IPS-15b (cell line): ENCODE data around the gene TAS1R3.

Experiments used
- H3K27me3 ChIP-seq: one replicate; pipeline ENCODE4 v1.6.1; 2013; ENCODE audit warnings: low read length; ENCODE audit not compliant: control insufficient read depth, insufficient read depth
- H3K36me3 ChIP-seq: one replicate; pipeline ENCODE4 v1.6.1; 2013; ENCODE audit warnings: low read length; ENCODE audit not compliant: control insufficient read depth, insufficient read depth
- H3K4me1 ChIP-seq: one replicate; pipeline ENCODE4 v1.6.1; 2013; ENCODE audit warnings: mild to moderate bottlenecking, low read length; ENCODE audit not compliant: control insufficient read depth, insufficient read depth
- H3K4me3 ChIP-seq: one replicate; pipeline ENCODE4 v1.5.1; 2013; ENCODE audit warnings: low read depth, low read length
- H3K9ac ChIP-seq: one replicate; pipeline ENCODE4 v1.6.1; 2013; ENCODE audit warnings: low read depth, mild to moderate bottlenecking, low read length
- H3K9me3 ChIP-seq: one replicate; pipeline ENCODE4 v1.6.1; 2013; ENCODE audit warnings: mild to moderate bottlenecking, low read length; ENCODE audit not compliant: control insufficient read depth, insufficient read depth

The TAS1R3 gene

GRCh38 chr1:1307261-1307922, 23.7 kb upstream of the TAS1R3 start:
- Histone ChIP-seq H3K4me3 (peak overlapping the region; percentile 64), H3K9ac (no peak overlapping the region), H3K27me3 (no peaks in the 10 kb centered on the region), H3K4me1 (peaks cover 7% of the 10 kb centered on the region), H3K36me3 (peaks cover 28% of the 10 kb centered on the region), H3K9me3 (no peaks in the 10 kb centered on the region)

- Histone ChIP-seq H3K27me3 (no peaks in the 10 kb centered on the region), H3K4me3 (peak within 1 kb of the TSS; percentile 70), H3K4me1 (peaks cover 7% of the 10 kb centered on the region), H3K9me3 (no peaks in the 10 kb centered on the region), H3K36me3 (peaks cover 36% of the 10 kb centered on the region), H3K9ac (peak within 1 kb of the TSS; percentile 70)
Measured at GRCh38 chr1:1307923-1308755, 22.9 kb upstream of the TAS1R3 start, which contains the start of the genes ACAP3 and PUSL1. Gene ACAP3 (minus strand): TSS chr1:1307930. CDS start chr1:1307815, 115 bp downstream. Gene PUSL1 (plus strand): TSS chr1:1308597. CDS start chr1:1308644, 47 bp downstream.

GRCh38 chr1:1308756-1309250, 22.3 kb upstream of the TAS1R3 start:
- peaks cover 42% of the 10 kb centered on the region for H3K36me3 ChIP-seq
- no peaks in the 10 kb centered on the region for H3K9me3 ChIP-seq
- H3K9ac ChIP-seq: peak overlapping the region; percentile 70
- no peaks in the 10 kb centered on the region for H3K27me3 ChIP-seq
- peaks cover 7% of the 10 kb centered on the region for H3K4me1 ChIP-seq
- H3K4me3 ChIP-seq: peak overlapping the region; percentile 68

- H3K36me3 ChIP-seq: peaks cover 48% of the 10 kb centered on the region
- H3K27me3 ChIP-seq: no peaks in the 10 kb centered on the region
- H3K9ac ChIP-seq: peak overlapping the region; percentile 70
- peaks cover 7% of the 10 kb centered on the region for H3K4me1 ChIP-seq
- no peaks in the 10 kb centered on the region for H3K9me3 ChIP-seq
- H3K4me3 ChIP-seq: peak overlapping the region; percentile 68
Measured at GRCh38 chr1:1309251-1310108, 21.6 kb upstream of the TAS1R3 start.

GRCh38 chr1:1310109-1310385, 21.0 kb upstream of the TAS1R3 start:
- peaks cover 7% of the 10 kb centered on the region for H3K4me1 ChIP-seq
- H3K27me3 ChIP-seq: no peaks in the 10 kb centered on the region
- no peak overlapping the region for H3K4me3 ChIP-seq
- no peaks in the 10 kb centered on the region for H3K9me3 ChIP-seq
- H3K9ac ChIP-seq: peak overlapping the region; percentile 37
- H3K36me3 ChIP-seq: peaks cover 54% of the 10 kb centered on the region

- H3K36me3 ChIP-seq: peaks cover 56% of the 10 kb centered on the region
- H3K4me1 ChIP-seq: peaks cover 8% of the 10 kb centered on the region
- H3K9ac ChIP-seq: peak overlapping the region; percentile 37
- no peak overlapping the region for H3K4me3 ChIP-seq
- H3K27me3 ChIP-seq: no peaks in the 10 kb centered on the region
- no peaks in the 10 kb centered on the region for H3K9me3 ChIP-seq
Measured at GRCh38 chr1:1310476-1311053, 20.5 kb upstream of the TAS1R3 start.

GRCh38 chr1:1311107-1312104, 19.7 kb upstream of the TAS1R3 start:
- Histone ChIP-seq H3K9me3 (no peaks in the 10 kb centered on the region), H3K4me3 (no peak overlapping the region), H3K9ac (no peak overlapping the region), H3K4me1 (peaks cover 6% of the 10 kb centered on the region), H3K27me3 (no peaks in the 10 kb centered on the region), H3K36me3 (peaks cover 56% of the 10 kb centered on the region)

GRCh38 chr1:1312450-1313314, 18.4 kb upstream of the TAS1R3 start:
- H3K36me3 ChIP-seq: peaks cover 56% of the 10 kb centered on the region
- H3K9me3 ChIP-seq: no peaks in the 10 kb centered on the region
- H3K27me3 ChIP-seq: no peaks in the 10 kb centered on the region
- H3K4me1 ChIP-seq: peaks cover 6% of the 10 kb centered on the region
- H3K9ac ChIP-seq: no peak overlapping the region
- H3K4me3 ChIP-seq: no peak overlapping the region

- H3K4me1 ChIP-seq: peaks cover 6% of the 10 kb centered on the region
- H3K4me3 ChIP-seq: no peak overlapping the region
- H3K36me3 ChIP-seq: peaks cover 56% of the 10 kb centered on the region
- no peaks in the 10 kb centered on the region for H3K9me3 ChIP-seq
- no peak overlapping the region for H3K9ac ChIP-seq
- no peaks in the 10 kb centered on the region for H3K27me3 ChIP-seq
Measured at GRCh38 chr1:1313500-1314236, 17.4 kb upstream of the TAS1R3 start.
